ENCODE results near the gene LDLRAD4.

Gene LDLRAD4

GRCh38 chr18:13406049-13406615 lies 187.6 kb downstream of the LDLRAD4 start:
- no peak overlapping the region for H3K27ac ChIP-seq (replicated peaks; ENCODE audit: low read length)
- H3K4me1 ChIP-seq (ENCODE audit: control insufficient read depth in 2 of 2, insufficient read depth in 1 of 2, low read depth in 1 of 2, low read length in 2 of 2), result no peaks in the 10 kb centered on the region
- no peak overlapping the region for H3K18ac ChIP-seq (ENCODE audit: low read length)
- H3K9me3 ChIP-seq (replicated peaks in 1 of 2; ENCODE audit: control insufficient read depth in 2 of 2, insufficient read depth in 1 of 2, low read depth in 1 of 2, low read length in 2 of 2), result no peaks in the 10 kb centered on the region
- H2BK12ac ChIP-seq (ENCODE audit: low read length), result no peak overlapping the region
- H2BK5ac ChIP-seq (ENCODE audit: low read length), result no peak overlapping the region
- no peak overlapping the region for H4K91ac ChIP-seq (ENCODE audit: low read depth, low read length, poor library complexity)
- no peak overlapping the region for H4K8ac ChIP-seq (ENCODE audit: low read depth, low read length)
- H2BK120ac ChIP-seq (ENCODE audit: low read depth, low read length), result no peak overlapping the region
- WGBS, 2 donors (ENCODE audit: extremely low coverage in 2 of 2, insufficient read length in 2 of 2, insufficient replicate concordance in 1 of 2), result no CpG with 5 or more reads among the region's 9 CpGs
- H3K23ac ChIP-seq (ENCODE audit: low read depth, low read length, poor library complexity), result no peak overlapping the region
- H3K4ac ChIP-seq (ENCODE audit: low read length), result no peak overlapping the region
- no peak overlapping the region for H3K4me2 ChIP-seq (ENCODE audit: insufficient read depth, low read length, poor library complexity, severe bottlenecking)
- H3K36me3 ChIP-seq (replicated peaks in 1 of 2; ENCODE audit: control insufficient read depth in 2 of 2, insufficient read depth in 2 of 2, low read length in 2 of 2), result no peaks in the 10 kb centered on the region
- H3K9ac ChIP-seq (ENCODE audit: low read depth, low read length, poor library complexity), result no peak overlapping the region
- no peak for DNase-seq (ENCODE audit: low spot score)
- no peak overlapping the region for H3K4me3 ChIP-seq (ENCODE audit: low read length in 2 of 2)
- no peak overlapping the region for H2AK5ac ChIP-seq (ENCODE audit: low read depth, low read length)
- H3K79me1 ChIP-seq (ENCODE audit: low read depth, low read length), result no peaks in the 10 kb centered on the region
- no peaks in the 10 kb centered on the region for H3K27me3 ChIP-seq (ENCODE audit: control insufficient read depth in 3 of 3, insufficient read depth in 3 of 3, low read depth in 1 of 3, low read length in 3 of 3)
- H3K14ac ChIP-seq (ENCODE audit: low read length), result no peak overlapping the region
- H2BK15ac ChIP-seq (ENCODE audit: low read length), result no peak overlapping the region
- no peak overlapping the region for H2AFZ ChIP-seq (ENCODE audit: low read length)

DNA sequence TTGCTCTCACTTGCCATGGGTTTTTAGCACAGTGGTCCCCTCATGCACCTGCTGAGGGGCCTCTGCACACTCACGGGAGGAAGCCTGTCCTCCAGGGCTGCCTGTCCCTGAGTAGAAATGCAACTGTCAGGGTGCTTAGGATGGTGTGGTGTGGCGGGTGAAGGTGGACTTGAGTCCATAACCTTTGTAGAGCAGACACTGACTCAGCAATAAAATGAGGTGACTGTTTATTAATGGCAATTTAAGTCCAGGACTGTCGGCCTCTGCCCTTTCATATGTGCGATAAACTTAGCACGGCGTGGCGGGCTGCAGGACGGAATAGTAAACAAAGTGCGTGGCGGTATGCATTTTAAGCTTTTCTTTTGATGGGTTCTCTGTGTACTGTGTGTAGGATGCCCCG lies 188.2 kb downstream of the LDLRAD4 start:
- Histone ChIP-seq H3K4me2 (ENCODE audit: insufficient read depth, low read length, poor library complexity, severe bottlenecking) (no peak overlapping the region), H3K9ac (ENCODE audit: low read depth, low read length, poor library complexity) (no peak overlapping the region), H3K79me1 (ENCODE audit: low read depth, low read length) (no peaks in the 10 kb centered on the region), H3K14ac (ENCODE audit: low read length) (no peak overlapping the region), H4K91ac (ENCODE audit: low read depth, low read length, poor library complexity) (no peak overlapping the region), H2BK120ac (ENCODE audit: low read depth, low read length) (no peak overlapping the region), H3K9me3 (replicated peaks in 1 of 2; ENCODE audit: control insufficient read depth in 2 of 2, insufficient read depth in 1 of 2, low read depth in 1 of 2, low read length in 2 of 2) (no peaks in the 10 kb centered on the region), H3K4me3 (ENCODE audit: low read length in 2 of 2) (no peak overlapping the region), H2BK15ac (ENCODE audit: low read length) (no peak overlapping the region), H2AK5ac (ENCODE audit: low read depth, low read length) (no peak overlapping the region), H2BK12ac (ENCODE audit: low read length) (no peak overlapping the region), H3K18ac (ENCODE audit: low read length) (no peak overlapping the region), H3K36me3 (replicated peaks in 1 of 2; ENCODE audit: control insufficient read depth in 2 of 2, insufficient read depth in 2 of 2, low read length in 2 of 2) (no peaks in the 10 kb centered on the region), H2BK5ac (ENCODE audit: low read length) (no peak overlapping the region), H3K27me3 (ENCODE audit: control insufficient read depth in 3 of 3, insufficient read depth in 3 of 3, low read depth in 1 of 3, low read length in 3 of 3) (no peaks in the 10 kb centered on the region), H2AFZ (ENCODE audit: low read length) (no peak overlapping the region), H4K8ac (ENCODE audit: low read depth, low read length) (no peak overlapping the region), H3K23ac (ENCODE audit: low read depth, low read length, poor library complexity) (no peak overlapping the region), H3K27ac (replicated peaks; ENCODE audit: low read length) (no peak overlapping the region), H3K4me1 (ENCODE audit: control insufficient read depth in 2 of 2, insufficient read depth in 1 of 2, low read depth in 1 of 2, low read length in 2 of 2) (no peaks in the 10 kb centered on the region), H3K4ac (ENCODE audit: low read length) (no peak overlapping the region)
- DNase-seq (ENCODE audit: low spot score), result no peak
- no CpG with 5 or more reads among the region's 11 CpGs for WGBS, 2 donors (ENCODE audit: extremely low coverage in 2 of 2, insufficient read length in 2 of 2, insufficient replicate concordance in 1 of 2)

DNA sequence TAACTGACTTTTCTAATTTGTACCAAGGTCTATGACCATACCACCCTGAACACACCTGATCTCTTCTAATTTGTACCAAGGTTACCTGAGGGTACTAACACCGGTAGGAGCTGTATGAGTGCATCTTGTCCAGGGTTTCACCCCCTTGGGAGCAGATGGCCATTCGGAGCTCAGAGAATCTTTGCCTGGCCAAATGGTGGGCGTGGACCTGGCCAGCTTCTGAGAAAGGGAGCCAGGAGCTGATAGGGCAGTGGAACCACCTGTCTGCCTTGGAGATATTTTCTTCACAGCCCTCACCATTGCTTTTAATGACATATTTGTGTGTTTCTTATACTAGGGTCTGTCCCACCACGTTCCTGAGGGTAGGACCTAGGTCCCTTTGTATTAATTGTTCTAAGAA lies 188.9 kb downstream of the LDLRAD4 start:
- Histone ChIP-seq H3K9ac (ENCODE audit: low read depth, low read length, poor library complexity) (no peak overlapping the region), H3K4me2 (ENCODE audit: insufficient read depth, low read length, poor library complexity, severe bottlenecking) (no peak overlapping the region), H2AK5ac (ENCODE audit: low read depth, low read length) (no peak overlapping the region), H3K4me1 (ENCODE audit: control insufficient read depth in 2 of 2, insufficient read depth in 1 of 2, low read depth in 1 of 2, low read length in 2 of 2) (no peaks in the 10 kb centered on the region), H3K18ac (ENCODE audit: low read length) (no peak overlapping the region), H2BK15ac (ENCODE audit: low read length) (no peak overlapping the region), H3K23ac (ENCODE audit: low read depth, low read length, poor library complexity) (no peak overlapping the region), H4K8ac (ENCODE audit: low read depth, low read length) (no peak overlapping the region), H3K4me3 (ENCODE audit: low read length in 2 of 2) (no peak overlapping the region), H3K27me3 (ENCODE audit: control insufficient read depth in 3 of 3, insufficient read depth in 3 of 3, low read depth in 1 of 3, low read length in 3 of 3) (no peaks in the 10 kb centered on the region), H3K79me1 (ENCODE audit: low read depth, low read length) (no peaks in the 10 kb centered on the region), H2BK12ac (ENCODE audit: low read length) (no peak overlapping the region), H3K4ac (ENCODE audit: low read length) (no peak overlapping the region), H2BK120ac (ENCODE audit: low read depth, low read length) (no peak overlapping the region), H2BK5ac (ENCODE audit: low read length) (no peak overlapping the region), H2AFZ (ENCODE audit: low read length) (no peak overlapping the region), H3K9me3 (replicated peaks in 1 of 2; ENCODE audit: control insufficient read depth in 2 of 2, insufficient read depth in 1 of 2, low read depth in 1 of 2, low read length in 2 of 2) (no peaks in the 10 kb centered on the region), H4K91ac (ENCODE audit: low read depth, low read length, poor library complexity) (no peak overlapping the region), H3K14ac (ENCODE audit: low read length) (no peak overlapping the region), H3K27ac (replicated peaks; ENCODE audit: low read length) (no peak overlapping the region), H3K36me3 (replicated peaks in 1 of 2; ENCODE audit: control insufficient read depth in 2 of 2, insufficient read depth in 2 of 2, low read length in 2 of 2) (no peaks in the 10 kb centered on the region)
- WGBS, 2 donors (ENCODE audit: extremely low coverage in 2 of 2, insufficient read length in 2 of 2, insufficient replicate concordance in 1 of 2), result no CpG with 5 or more reads among the region's 4 CpGs
- no peak for DNase-seq (ENCODE audit: low spot score)

DNA sequence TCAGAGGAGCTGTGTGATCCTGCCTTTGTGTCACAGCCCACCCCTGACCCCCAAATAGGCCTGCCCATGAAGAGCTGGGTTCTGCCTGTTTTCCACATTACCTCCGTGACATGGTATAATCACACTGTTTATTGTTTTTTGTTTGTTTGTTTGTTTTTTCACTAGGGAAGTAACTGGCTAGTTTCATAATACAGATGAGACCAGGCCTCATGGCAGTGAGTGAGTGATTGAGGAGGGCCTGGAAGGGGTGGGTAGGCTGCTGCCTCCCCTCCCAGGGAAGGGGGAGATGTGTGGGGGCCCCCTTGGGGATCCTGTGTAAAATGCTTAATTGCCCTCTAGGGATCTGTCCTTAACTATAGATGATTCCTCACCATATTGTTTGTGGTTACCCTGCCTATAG lies 190.5 kb downstream of the LDLRAD4 start:
- H3K9me3 ChIP-seq (replicated peaks in 1 of 2; ENCODE audit: control insufficient read depth in 2 of 2, insufficient read depth in 1 of 2, low read depth in 1 of 2, low read length in 2 of 2), result no peaks in the 10 kb centered on the region
- no CpG with 5 or more reads among the region's 1 CpG for WGBS, 2 donors (ENCODE audit: extremely low coverage in 2 of 2, insufficient read length in 2 of 2, insufficient replicate concordance in 1 of 2)
- H3K79me1 ChIP-seq (ENCODE audit: low read depth, low read length), result no peaks in the 10 kb centered on the region
- H3K4me3 ChIP-seq (ENCODE audit: low read length in 2 of 2), result no peak overlapping the region
- H2BK120ac ChIP-seq (ENCODE audit: low read depth, low read length), result no peak overlapping the region
- H2BK5ac ChIP-seq (ENCODE audit: low read length), result no peak overlapping the region
- H2AFZ ChIP-seq (ENCODE audit: low read length), result no peak overlapping the region
- no peak overlapping the region for H3K27ac ChIP-seq (replicated peaks; ENCODE audit: low read length)
- DNase-seq (ENCODE audit: low spot score), result no peak
- no peak overlapping the region for H3K14ac ChIP-seq (ENCODE audit: low read length)
- no peaks in the 10 kb centered on the region for H3K27me3 ChIP-seq (ENCODE audit: control insufficient read depth in 3 of 3, insufficient read depth in 3 of 3, low read depth in 1 of 3, low read length in 3 of 3)
- no peak overlapping the region for H2BK12ac ChIP-seq (ENCODE audit: low read length)
- H3K9ac ChIP-seq (ENCODE audit: low read depth, low read length, poor library complexity), result no peak overlapping the region
- H3K4me1 ChIP-seq (ENCODE audit: control insufficient read depth in 2 of 2, insufficient read depth in 1 of 2, low read depth in 1 of 2, low read length in 2 of 2), result no peaks in the 10 kb centered on the region
- no peak overlapping the region for H4K91ac ChIP-seq (ENCODE audit: low read depth, low read length, poor library complexity)
- no peak overlapping the region for H3K4me2 ChIP-seq (ENCODE audit: insufficient read depth, low read length, poor library complexity, severe bottlenecking)
- no peak overlapping the region for H3K23ac ChIP-seq (ENCODE audit: low read depth, low read length, poor library complexity)
- H3K18ac ChIP-seq (ENCODE audit: low read length), result no peak overlapping the region
- no peak overlapping the region for H2AK5ac ChIP-seq (ENCODE audit: low read depth, low read length)
- H2BK15ac ChIP-seq (ENCODE audit: low read length), result no peak overlapping the region
- H3K4ac ChIP-seq (ENCODE audit: low read length), result no peak overlapping the region
- H3K36me3 ChIP-seq (replicated peaks in 1 of 2; ENCODE audit: control insufficient read depth in 2 of 2, insufficient read depth in 2 of 2, low read length in 2 of 2), result no peaks in the 10 kb centered on the region
- no peak overlapping the region for H4K8ac ChIP-seq (ENCODE audit: low read depth, low read length)
